GM19463 (cell line): ENCODE measurements around the gene MASP1.
"Not testable (repeated sequence)": the region's sequence is repeated elsewhere in the genome, so short reads cannot be mapped to it uniquely, and the experiment has no call there.

Experiments
- ATAC-seq: cut with Tn5 transposase; IDR thresholded peaks from one replicate; pipeline ENCODE4 v1.9.1; 2021; ENCODE audit warnings: mild to moderate bottlenecking, moderate library complexity; ENCODE audit not compliant: unreplicated experiment

The MASP1 gene

GRCh38 chr3:187265461-187265955 lies 26.0 kb downstream of the MASP1 start:
- no peak for ATAC-seq

- no peak for ATAC-seq
Observed at GRCh38 chr3:187264911-187265310, 26.6 kb downstream of the MASP1 start.

- no peak for ATAC-seq
Observed at GRCh38 chr3:187264021-187264420, 27.5 kb downstream of the MASP1 start.

- no peak for ATAC-seq
Observed at GRCh38 chr3:187263270-187263669, 28.3 kb downstream of the MASP1 start.

- no peak for ATAC-seq
Observed at GRCh38 chr3:187262360-187262759, 29.2 kb downstream of the MASP1 start.

- ATAC-seq = no peak
Observed at GRCh38 chr3:187261541-187261969, 30.0 kb downstream of the MASP1 start.

- no peak for ATAC-seq
Observed at GRCh38 chr3:187259171-187259570, 32.4 kb downstream of the MASP1 start.

- ATAC-seq = no peak
Observed at GRCh38 chr3:187257992-187258692, 33.4 kb downstream of the MASP1 start.

- no peak for ATAC-seq
Observed at GRCh38 chr3:187257471-187257870, 34.1 kb downstream of the MASP1 start.

- no peak for ATAC-seq
Observed at GRCh38 chr3:187256051-187256616, 35.4 kb downstream of the MASP1 start.

- ATAC-seq = no peak
Observed at GRCh38 chr3:187255314-187255713, 36.2 kb downstream of the MASP1 start.

GRCh38 chr3:187252311-187252710 lies 39.2 kb downstream of the MASP1 start:
- ATAC-seq = no peak

GRCh38 chr3:187251599-187251998 lies 39.9 kb downstream of the MASP1 start:
- no peak for ATAC-seq

- no peak for ATAC-seq
Observed at GRCh38 chr3:187247398-187247797, 44.1 kb downstream of the MASP1 start.

- no peak for ATAC-seq
Observed at GRCh38 chr3:187243933-187244524, 47.5 kb downstream of the MASP1 start.

GRCh38 chr3:187242900-187243299 lies 48.6 kb downstream of the MASP1 start:
- ATAC-seq = no peak

GRCh38 chr3:187242435-187242834 lies 49.1 kb downstream of the MASP1 start:
- ATAC-seq = no peak

- ATAC-seq = not testable (repeated sequence)
Observed at GRCh38 chr3:187238835-187239234, 52.7 kb downstream of the MASP1 start.

GRCh38 chr3:187238239-187238638 lies 53.3 kb downstream of the MASP1 start:
- ATAC-seq = no peak

- no peak for ATAC-seq
Observed at GRCh38 chr3:187237741-187238140, 53.8 kb downstream of the MASP1 start.

GRCh38 chr3:187236962-187237361 lies 54.6 kb downstream of the MASP1 start:
- ATAC-seq = no peak

GRCh38 chr3:187230011-187230410 lies 61.5 kb downstream of the MASP1 start:
- ATAC-seq = no peak
